Measurements from ENCODE around the gene TAOK1. TPM values are rescaled to one million over a fixed set of nuclear protein-coding genes. Genes with fewer than 3 reads are reported as not detected.

Gene TAOK1
- total RNA-seq = 39.5 and 64.9 TPM in 2 replicates

DNA sequence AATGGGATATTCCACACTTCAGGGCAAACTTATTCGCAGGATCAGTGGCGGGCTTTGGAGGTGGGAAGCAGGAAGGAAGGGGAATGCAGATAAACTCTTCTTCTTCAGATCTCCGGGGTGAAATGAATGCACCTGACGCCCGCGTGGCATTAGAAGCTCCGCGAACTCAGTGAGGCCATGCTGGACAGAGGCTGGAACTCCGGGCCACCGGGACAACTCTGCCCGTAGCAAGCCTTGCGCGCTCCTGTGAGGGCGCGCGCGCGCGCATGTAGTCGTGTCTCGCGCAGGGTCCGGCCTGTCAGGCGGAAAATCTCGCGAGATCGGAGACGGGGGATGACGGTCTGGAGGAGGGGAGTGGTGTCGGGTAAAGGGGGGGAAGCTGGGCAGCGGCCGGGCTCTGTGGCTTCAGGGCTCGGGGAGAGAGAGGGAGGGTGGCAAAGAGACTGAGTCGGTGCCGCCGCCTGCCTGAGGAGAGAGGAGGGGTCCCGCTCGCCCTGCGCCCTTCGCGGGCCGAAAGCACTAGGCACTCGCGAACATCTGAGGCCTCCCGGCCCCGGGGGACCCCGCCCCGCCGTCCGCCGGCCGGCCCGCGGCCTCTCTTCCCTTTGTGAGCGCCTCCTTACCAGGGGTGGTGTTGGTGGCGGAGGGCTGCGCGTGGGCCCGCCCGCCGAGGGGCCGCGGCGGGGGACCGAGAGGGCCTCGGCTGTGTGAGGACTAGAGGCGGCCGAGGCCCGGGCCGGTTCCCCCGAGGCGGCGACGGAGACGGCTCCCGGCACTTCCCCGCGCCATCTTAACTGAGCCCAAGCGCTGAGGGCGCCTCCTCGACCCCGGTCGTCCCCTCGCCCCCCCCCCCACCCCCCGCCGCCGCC, at the start of gene TAOK1:
TAOK1 (plus strand) TSS at position 382 of the 869 bp plus-strand sequence. CDS start 61,186 bp downstream, outside the sequence.

GRCh38 chr17:29566473-29567303, 176.5 kb downstream of the TAOK1 start, which contains the start of gene ABHD15:
Gene ABHD15, minus strand, starts transcription at chr17:29567037. Its CDS starts 71 bp downstream, at chr17:29566966.

DNA sequence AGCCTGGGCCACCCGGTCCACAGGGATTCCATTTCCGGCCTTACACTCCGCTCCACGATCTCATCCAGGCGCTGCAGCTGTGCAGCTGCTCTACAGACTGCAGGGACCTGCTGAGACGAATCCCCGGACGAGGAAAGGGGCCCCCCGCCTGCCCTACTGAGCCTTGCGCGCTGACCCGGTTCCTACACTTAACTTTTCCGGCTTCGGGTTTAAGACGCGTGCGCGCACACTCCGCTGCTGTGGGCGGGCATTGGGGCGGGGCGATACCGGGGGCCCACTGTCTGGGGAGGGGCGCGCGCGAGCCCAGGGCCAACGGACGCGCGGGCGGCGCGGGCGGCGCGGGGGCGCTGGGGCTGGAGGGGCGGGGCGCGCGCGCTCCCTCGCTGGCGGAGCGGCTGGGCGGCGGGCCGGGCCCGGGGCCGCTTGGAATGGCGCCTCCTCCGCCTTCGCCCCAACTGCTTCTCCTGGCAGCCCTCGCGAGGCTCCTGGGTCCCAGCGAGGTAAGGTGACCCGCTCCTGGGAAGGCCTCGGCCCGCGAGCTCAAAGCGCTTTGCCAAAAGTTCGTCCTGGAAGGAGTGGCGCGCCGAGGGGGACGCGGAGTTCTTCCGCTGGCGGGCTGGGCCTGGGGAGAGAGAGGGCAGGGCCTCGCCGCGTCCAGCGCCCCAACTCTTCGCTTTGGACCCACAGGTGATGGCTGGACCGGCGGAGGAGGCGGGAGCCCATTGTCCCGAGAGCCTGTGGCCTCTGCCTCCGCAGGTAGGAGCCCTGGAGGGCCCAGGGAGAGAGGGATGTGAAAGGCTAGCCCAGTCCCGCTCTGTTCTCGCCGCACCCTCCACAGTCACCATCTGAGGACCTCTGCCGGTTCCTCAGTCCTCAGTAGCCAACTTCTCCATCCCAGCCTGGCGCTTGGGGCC, 178.4 kb downstream of the TAOK1 start, which contains the start of gene TP53I13:
TP53I13 (plus strand) TSS at position 371 of the 914 bp plus-strand sequence; CDS start at position 429, 58 bp downstream.

DNA sequence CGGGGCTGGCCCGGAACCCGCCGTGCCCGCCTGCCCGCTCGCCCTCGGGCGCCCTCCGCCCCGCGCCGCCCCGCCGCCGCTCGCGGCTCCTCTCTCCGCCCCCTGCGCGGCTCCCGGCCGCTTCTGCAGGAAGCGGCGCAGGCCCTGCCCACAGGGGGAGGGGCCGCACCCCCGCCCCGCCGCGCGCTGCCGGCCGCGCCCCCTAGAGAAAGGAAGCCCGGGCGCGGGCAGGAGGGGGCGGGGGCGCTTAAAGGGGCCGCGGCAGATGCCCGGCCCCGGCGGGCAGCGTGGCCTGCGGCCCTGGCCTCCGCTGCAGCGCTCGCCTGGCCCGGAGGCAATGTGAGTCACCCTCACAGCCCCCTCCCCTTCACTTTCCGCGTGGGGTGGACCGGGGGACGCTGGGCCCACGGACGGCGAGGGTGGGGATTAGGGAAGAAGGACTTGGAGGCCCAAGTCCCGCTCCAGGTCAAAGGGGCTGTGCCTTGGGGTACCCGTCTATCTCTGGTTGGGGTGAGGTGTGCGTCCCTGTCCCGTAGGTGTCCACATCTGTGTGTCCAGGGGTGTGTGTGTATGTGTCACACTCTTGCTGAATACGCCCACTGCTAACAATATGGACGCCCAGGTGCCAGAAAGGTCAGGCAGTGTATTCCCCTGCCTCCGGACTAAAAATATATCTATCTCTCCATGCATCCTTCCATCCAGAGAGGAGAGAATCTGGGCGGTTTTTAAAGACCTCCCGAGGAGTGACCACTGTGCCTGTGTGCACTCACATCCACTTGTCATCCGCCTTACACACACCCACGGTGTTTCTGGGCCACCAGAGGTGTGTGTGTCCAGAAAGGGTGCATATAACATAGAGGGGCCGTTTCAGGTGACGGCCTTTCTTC, 199.6 kb downstream of the TAOK1 start, which contains the start of gene GIT1:
GIT1 (minus strand) TSS at position 125 of the 887 bp plus-strand sequence. CDS start 270 bp downstream, outside the sequence.

GRCh38 chr17:29592850-29593551, 202.8 kb downstream of the TAOK1 start, which contains the start of gene ANKRD13B:
Gene ANKRD13B, plus strand, starts transcription at chr17:29593132. Its CDS starts 490 bp downstream, at chr17:29593622.

Other genes starting within 250 kb of the TAOK1 start
- 18.8 and 21.6 TPM in 2 replicates for gene MYO18A, start 210.0 kb upstream of the TAOK1 start, total RNA-seq
- gene CRYBA1, start 143.5 kb upstream of the TAOK1 start, total RNA-seq = not detected in 2 replicates
- gene NUFIP2, start 96.2 kb upstream of the TAOK1 start, total RNA-seq = 34.1 and 39.0 TPM in 2 replicates
- gene ABHD15, start 176.7 kb downstream of the TAOK1 start, total RNA-seq = 10.9 and 11.4 TPM in 2 replicates
- gene TP53I13, start 178.3 kb downstream of the TAOK1 start, total RNA-seq = 40.4 and 52.7 TPM in 2 replicates
- 25.3 and 39.3 TPM in 2 replicates for gene GIT1, start 199.3 kb downstream of the TAOK1 start, total RNA-seq
- 16.9 and 21.3 TPM in 2 replicates for gene ANKRD13B, start 202.8 kb downstream of the TAOK1 start, total RNA-seq
- gene CORO6, start 232.5 kb downstream of the TAOK1 start, total RNA-seq = 6.5 and 7.6 TPM in 2 replicates